Prostate gland (tissue), 2 donors: ENCODE data around the gene CRYGN.

Experiments
- POLR2A ChIP-seq: fragments of 450-650 bp; IDR thresholded peaks from one replicate; pipeline ENCODE4 v1.6.1; 2016; ENCODE audit warnings: antibody characterized with exemption, mild to moderate bottlenecking
- TF ChIP-seq, protein P1 (sequence below), 4 experiments: fragments of 200-600 bp in 2 of 4; fragments of 450-650 bp in 2 of 4; sonication (generic) in 2 of 4; IDR thresholded peaks; 1 replicate in 3 of 4; 2 replicates in 1 of 4; pipeline ENCODE4 v1.5.1; 2016 to 2019; ENCODE audit warnings: antibody characterized with exemption in 4 of 4, mild to moderate bottlenecking in 2 of 4, moderate library complexity in 2 of 4

GRCh38 chr7:151457534-151457933 lies 17.6 kb upstream of the CRYGN start:
- TF ChIP-seq, protein P1, sequence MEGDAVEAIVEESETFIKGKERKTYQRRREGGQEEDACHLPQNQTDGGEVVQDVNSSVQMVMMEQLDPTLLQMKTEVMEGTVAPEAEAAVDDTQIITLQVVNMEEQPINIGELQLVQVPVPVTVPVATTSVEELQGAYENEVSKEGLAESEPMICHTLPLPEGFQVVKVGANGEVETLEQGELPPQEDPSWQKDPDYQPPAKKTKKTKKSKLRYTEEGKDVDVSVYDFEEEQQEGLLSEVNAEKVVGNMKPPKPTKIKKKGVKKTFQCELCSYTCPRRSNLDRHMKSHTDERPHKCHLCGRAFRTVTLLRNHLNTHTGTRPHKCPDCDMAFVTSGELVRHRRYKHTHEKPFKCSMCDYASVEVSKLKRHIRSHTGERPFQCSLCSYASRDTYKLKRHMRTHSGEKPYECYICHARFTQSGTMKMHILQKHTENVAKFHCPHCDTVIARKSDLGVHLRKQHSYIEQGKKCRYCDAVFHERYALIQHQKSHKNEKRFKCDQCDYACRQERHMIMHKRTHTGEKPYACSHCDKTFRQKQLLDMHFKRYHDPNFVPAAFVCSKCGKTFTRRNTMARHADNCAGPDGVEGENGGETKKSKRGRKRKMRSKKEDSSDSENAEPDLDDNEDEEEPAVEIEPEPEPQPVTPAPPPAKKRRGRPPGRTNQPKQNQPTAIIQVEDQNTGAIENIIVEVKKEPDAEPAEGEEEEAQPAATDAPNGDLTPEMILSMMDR (IDR thresholded peaks at IDR 0.05), result no peak
- TF ChIP-seq POLR2A, result no peak
